GM19328 (cell line): ENCODE data around the gene MYO1D.
"Not testable (repeated sequence)": the region's sequence is repeated elsewhere in the genome, so short reads cannot be mapped to it uniquely, and the experiment has no call there.

Source experiments
- ATAC-seq: cut with Tn5 transposase; IDR thresholded peaks from one replicate; pipeline ENCODE4 v1.9.1; 2021; ENCODE audit warnings: mild to moderate bottlenecking, moderate library complexity; ENCODE audit not compliant: unreplicated experiment

MYO1D gene

GRCh38 chr17:32876417-32877163 lies at the start of gene MYO1D:
MYO1D (minus strand) TSS chr17:32877124; CDS start chr17:32876872, 252 bp downstream.
- ATAC-seq = peak; percentile 50

GRCh38 chr17:32926183-32926582 lies 49.3 kb upstream of the MYO1D start:
- no peak for ATAC-seq

GRCh38 chr17:32923905-32924304 lies 47.0 kb upstream of the MYO1D start:
- not testable (repeated sequence) for ATAC-seq

- no peak for ATAC-seq
These were observed 44.1 kb upstream of the MYO1D start for GRCh38 chr17:32921017-32921416.

GRCh38 chr17:32920293-32920692 lies 43.4 kb upstream of the MYO1D start:
- ATAC-seq = no peak

GRCh38 chr17:32919876-32920275 lies 43.0 kb upstream of the MYO1D start:
- not testable (repeated sequence) for ATAC-seq

GRCh38 chr17:32917842-32918241 lies 40.9 kb upstream of the MYO1D start:
- no peak for ATAC-seq

GRCh38 chr17:32917081-32917480 lies 40.2 kb upstream of the MYO1D start:
- no peak for ATAC-seq

GRCh38 chr17:32916134-32916533 lies 39.2 kb upstream of the MYO1D start:
- no peak for ATAC-seq

GRCh38 chr17:32915245-32915644 lies 38.3 kb upstream of the MYO1D start:
- no peak for ATAC-seq

GRCh38 chr17:32914181-32914580 lies 37.3 kb upstream of the MYO1D start:
- ATAC-seq = no peak

GRCh38 chr17:32913593-32913992 lies 36.7 kb upstream of the MYO1D start:
- ATAC-seq = no peak

GRCh38 chr17:32912218-32912897 lies 35.4 kb upstream of the MYO1D start:
- no peak for ATAC-seq

GRCh38 chr17:32910769-32911168 lies 33.8 kb upstream of the MYO1D start:
- ATAC-seq = no peak

- ATAC-seq = no peak
These were observed 33.0 kb upstream of the MYO1D start for GRCh38 chr17:32909787-32910369.

GRCh38 chr17:32907583-32907982 lies 30.7 kb upstream of the MYO1D start:
- no peak for ATAC-seq

- ATAC-seq = no peak
These were observed 28.0 kb upstream of the MYO1D start for GRCh38 chr17:32904891-32905290.

- no peak for ATAC-seq
These were observed 27.1 kb upstream of the MYO1D start for GRCh38 chr17:32903774-32904673.

GRCh38 chr17:32901743-32902142 lies 24.8 kb upstream of the MYO1D start:
- no peak for ATAC-seq

GRCh38 chr17:32899236-32900013 lies 22.5 kb upstream of the MYO1D start:
- ATAC-seq = no peak
